GM04503 (cell line): ENCODE data around the gene CEP70.

ENCODE experiments used
- DNase-seq: peaks from one replicate; pipeline ENCODE4 v3.0.0-alpha.2; 2012; ENCODE audit warnings: low read depth

The CEP70 gene

GRCh38 chr3:138452436-138452835 lies 141.6 kb downstream of the CEP70 start:
- DNase-seq = no peak

DNA sequence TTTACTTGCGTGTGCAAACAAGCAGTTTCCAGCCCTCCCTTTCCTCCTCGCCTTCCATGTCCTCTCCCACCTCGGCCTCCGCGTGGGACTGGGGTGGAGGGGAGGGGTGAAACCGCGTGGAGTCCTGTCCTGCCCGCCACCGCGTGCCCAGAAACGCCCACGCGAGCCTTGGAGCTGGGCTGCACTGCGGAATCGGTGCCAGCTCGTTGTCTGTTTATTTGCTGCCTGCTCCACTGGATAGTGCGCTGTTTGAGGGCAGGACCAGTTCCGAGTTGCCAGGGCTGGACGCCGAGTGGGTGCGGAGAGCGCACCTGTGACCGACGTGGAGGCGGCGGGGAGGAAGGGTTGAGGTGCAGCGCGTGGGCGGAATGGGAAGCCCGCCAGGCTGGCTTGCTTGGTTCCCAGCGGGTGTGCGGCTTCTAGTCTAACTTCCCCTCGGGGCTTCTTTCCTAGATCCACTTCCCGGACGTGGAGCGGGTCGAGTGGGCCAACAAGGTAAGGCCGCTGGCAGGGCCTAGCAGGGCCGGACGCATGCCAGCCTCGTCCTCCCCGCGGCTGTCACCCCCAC lies 142.4 kb downstream of the CEP70 start:
- DNase-seq = no peak

DNA sequence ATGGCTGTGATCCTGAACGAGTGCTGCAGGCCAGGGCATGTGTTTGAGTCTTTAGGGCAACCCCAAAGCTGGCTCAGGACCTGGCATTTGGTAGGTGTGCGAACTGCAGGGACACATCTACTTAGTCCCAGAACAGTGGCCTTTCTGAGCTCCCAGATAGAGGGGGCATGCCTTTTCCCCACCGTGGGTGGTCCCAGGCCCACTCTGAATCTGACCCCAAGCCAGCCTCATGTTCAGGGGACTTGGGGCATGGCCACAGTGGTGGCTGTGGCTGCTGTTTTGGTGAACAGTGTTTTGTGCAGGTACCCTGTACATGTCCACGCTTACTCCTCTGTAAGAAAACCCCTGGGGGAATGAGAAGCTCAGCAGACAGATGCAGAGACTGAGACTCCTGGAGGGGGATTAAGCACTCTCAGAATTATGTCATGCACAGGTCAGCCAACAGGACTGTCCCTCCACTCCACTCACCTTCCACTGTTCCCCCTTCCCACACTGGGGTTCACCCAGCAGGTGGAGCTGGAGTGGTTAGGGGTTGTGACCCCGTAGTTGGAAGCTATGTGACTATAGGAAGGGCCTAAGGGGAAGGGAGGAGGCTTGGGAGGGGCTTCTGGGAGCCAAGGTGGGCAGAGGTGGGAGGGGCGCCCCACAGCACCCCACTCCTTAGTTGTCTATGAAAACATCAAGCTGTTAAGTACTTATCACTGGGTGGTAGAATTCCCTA lies 143.2 kb downstream of the CEP70 start:
- no peak for DNase-seq

- no peak for DNase-seq
These were observed 143.9 kb downstream of the CEP70 start for GRCh38 chr3:138450181-138450580.

- DNase-seq = no peak
These were observed 144.6 kb downstream of the CEP70 start for GRCh38 chr3:138449490-138449889.

DNA sequence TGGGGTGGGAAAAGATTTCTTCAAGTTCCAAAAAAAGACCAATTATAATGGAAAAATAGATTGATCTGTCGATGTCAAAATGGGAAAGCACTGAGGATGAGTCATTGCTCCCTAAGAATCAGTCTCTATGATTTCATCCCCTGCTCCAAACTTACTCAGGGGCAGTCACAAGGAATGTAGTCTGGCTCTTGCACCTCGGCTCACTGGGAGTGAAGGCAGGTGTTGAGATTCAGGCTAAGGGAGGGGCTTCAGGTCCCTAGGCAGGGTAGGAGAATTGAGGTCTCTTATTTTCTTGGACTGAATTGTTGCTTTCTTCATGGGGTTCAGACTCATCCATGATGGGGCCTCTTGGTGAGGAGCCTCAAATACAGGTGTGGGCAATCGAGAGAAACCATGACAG lies 145.4 kb downstream of the CEP70 start:
- no peak for DNase-seq

GRCh38 chr3:138445654-138446053 lies 148.4 kb downstream of the CEP70 start:
- DNase-seq = no peak

DNA sequence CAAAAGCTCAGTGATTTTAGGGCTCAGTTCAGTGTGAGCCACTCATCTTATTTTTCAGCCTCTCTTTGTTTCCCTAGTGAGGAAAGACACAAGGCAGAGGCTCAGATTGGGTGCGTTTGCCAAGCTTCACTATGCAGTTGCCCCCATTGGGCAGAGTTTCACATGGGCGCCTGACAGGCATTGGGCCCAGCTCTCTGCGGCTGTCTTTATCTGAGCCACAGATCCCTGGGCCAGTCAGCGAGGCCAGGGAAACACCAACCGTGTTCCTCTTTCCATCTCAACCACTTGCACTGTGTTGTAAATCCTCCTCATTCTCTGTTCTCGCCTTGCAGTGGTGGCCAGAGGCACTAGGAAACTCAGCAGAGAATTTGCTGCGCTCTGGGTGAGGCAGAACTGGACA lies 148.8 kb downstream of the CEP70 start:
- DNase-seq = no peak
